AG09309 (cell line): ENCODE measurements around the gene LYG2.
"Not testable (repeated sequence)": the region's sequence is repeated elsewhere in the genome, so short reads cannot be mapped to it uniquely, and the experiment has no call there.

Experiments used
- DNase-seq: peaks from one replicate; pipeline ENCODE4 v3.0.0-alpha.2; 2010; ENCODE audit warnings: low read depth
- H3K4me3 ChIP-seq: 2 replicates; pipeline ENCODE4 v1.5.1; 2011; ENCODE audit warnings: mild to moderate bottlenecking, low read depth, low read length, moderate library complexity; ENCODE audit not compliant: control insufficient read depth
- TF ChIP-seq, protein P1 (sequence below): IDR thresholded peaks from 2 replicates; pipeline ENCODE4 v1.5.1; 2011; ENCODE audit warnings: mild to moderate bottlenecking, low read depth, low read length, inconsistent platforms; ENCODE audit not compliant: insufficient read depth, control insufficient read depth; ENCODE audit errors: missing control alignments

LYG2 gene

DNA sequence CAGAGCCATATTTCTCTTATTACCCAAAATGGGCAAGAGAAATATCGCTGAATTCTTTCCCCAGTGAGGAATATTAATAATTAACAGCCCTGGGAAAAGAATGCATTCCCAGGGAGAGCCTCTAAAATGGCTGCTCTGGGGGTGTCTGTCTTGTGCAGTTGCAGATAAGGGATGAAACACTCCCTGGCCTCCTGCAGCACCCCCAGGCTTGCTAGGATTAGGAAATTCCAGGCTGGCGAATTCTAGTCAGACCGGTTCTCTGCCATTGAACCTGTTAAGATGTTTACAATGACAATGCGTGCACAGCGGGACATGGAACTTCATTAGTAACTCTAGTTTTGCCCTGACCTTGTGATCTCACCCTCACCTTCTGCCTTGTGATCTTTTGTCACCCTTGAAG is 50.0 kb downstream of the LYG2 start:
- no peak overlapping the region for H3K4me3 ChIP-seq
- TF ChIP-seq, protein P1, sequence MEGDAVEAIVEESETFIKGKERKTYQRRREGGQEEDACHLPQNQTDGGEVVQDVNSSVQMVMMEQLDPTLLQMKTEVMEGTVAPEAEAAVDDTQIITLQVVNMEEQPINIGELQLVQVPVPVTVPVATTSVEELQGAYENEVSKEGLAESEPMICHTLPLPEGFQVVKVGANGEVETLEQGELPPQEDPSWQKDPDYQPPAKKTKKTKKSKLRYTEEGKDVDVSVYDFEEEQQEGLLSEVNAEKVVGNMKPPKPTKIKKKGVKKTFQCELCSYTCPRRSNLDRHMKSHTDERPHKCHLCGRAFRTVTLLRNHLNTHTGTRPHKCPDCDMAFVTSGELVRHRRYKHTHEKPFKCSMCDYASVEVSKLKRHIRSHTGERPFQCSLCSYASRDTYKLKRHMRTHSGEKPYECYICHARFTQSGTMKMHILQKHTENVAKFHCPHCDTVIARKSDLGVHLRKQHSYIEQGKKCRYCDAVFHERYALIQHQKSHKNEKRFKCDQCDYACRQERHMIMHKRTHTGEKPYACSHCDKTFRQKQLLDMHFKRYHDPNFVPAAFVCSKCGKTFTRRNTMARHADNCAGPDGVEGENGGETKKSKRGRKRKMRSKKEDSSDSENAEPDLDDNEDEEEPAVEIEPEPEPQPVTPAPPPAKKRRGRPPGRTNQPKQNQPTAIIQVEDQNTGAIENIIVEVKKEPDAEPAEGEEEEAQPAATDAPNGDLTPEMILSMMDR: no peak
- DNase-seq: no peak

DNA sequence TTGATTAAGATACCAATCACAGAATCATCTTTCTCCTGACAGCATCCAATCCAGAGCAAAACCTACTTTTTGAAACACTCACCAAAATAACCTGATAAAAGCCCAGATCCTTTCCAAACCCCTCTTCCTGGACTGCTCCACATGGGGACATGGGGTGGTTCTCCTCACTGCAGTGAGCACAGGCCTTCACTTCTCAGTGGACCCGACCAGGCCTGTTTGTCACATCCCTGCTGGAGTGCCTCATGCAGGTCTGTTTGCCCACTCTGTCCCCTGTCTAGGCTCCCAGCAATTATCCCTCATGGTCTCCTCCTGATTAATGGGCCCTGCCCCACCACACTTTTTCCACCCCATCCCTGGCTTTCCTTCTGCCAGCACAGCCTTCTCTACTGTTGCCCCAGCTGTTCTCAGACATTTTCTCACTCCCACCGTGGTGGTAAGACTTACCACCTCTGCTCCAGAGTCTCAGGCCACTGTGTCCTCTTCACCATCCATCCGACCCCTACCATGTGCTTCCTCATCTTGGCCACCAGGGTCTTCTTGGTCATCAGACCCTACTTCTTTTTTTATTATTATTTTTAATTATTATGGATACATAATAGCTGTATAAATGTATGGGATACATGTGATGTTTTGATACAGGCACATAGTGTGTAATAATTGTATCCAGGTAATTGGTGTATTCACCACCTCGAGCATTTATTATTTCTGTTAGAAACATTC is 53.3 kb downstream of the LYG2 start:
- no peak for DNase-seq
- no peak overlapping the region for H3K4me3 ChIP-seq
- TF ChIP-seq, protein P1: peak; percentile 12

DNA sequence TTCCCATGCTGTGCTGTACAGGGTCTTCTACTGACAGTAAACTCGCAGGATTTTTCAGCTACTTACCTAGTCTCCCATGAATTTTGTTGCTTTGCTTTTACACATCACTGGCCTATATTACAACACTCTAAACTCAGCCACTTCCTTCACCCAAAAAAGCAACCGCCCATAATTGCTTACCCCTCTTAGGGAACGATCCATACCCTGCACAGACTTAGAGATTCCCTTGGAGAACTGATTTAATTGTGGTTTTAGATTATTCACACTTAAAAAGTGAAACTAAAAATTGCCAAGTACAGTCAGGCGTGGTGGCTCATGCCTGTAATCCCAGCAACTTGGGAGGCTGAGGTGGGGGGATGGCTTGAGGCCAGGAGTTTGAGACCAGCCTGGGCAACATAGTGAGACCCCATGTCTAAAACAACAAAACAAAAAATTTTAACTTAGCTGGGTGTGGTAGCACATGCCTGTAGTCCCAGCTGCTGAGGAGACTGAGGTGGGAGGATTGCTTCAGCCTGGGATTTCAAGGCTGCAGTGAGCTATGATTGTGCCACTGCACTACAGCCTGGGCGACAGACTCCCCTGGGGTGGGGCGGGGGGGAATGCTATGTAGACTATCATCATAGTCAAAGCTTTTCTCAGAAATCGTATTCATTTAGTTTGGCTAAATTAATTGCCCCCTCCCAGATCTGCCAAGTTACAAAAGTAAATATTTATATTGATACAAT is 55.2 kb downstream of the LYG2 start:
- no peak for DNase-seq
- H3K4me3 ChIP-seq: no peak overlapping the region
- TF ChIP-seq, protein P1: no peak

DNA sequence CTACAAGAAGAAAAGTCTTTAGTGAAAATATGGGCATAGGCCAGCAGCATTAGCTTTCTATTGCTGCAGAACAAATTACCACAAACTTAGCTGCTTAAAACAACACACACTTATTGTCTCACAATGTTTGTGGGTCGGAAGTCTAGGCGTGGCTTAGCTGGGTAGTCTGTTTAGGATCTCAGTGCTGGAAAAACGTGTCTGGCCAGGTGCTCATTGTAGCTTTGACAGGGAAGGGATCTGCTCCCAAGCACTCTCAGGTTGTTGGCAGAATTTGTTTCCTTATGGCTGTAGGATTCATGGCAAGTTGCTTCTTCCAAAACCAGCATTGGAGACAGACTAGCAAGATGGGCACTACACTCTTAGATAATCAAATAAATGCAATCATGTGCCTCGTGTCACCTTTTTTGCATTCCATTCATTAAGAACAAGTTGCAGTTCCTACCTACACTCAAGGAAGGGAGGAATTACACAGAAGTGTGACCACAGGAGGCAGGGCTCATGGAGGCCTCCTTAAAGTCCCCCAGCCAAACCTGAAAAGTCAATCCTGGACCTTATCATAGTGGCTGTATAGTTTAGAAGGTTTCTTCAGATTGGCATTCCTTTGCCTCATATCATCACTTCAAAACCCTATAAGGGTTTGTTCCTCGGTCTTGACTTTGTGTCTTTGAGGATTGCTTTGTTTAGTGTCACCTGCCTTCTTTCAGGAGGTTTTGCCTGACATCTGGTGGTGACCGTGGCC is 57.2 kb downstream of the LYG2 start:
- TF ChIP-seq, protein P1: no peak
- DNase-seq: no peak

DNA sequence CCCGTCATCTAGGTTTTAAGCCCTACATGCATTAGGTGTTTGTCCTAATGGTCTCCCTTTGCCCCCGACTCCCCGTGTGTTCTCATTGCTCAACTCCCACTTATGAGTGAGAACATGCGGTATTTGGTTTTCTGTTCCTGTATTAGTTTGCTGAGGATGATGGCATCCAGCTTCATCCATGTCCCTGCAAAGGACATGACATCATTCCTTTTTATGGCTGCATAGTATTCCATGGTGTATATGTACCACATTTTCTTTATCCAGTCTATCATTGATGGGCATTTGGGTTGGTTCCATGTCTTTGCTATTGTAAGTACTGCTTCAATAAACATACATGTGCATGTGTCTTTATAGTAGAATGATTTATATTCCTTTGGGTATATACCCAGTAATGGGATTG is 63.1 kb downstream of the LYG2 start:
- not testable (repeated sequence) for DNase-seq, H3K4me3 ChIP-seq

More for the DNA sequence above, 57.2 kb downstream of the LYG2 start:
- no peak overlapping the region for H3K4me3 ChIP-seq
